Measurements from ENCODE around the gene PTPRS. TPM values are rescaled to one million over a fixed set of nuclear protein-coding genes. Genes with fewer than 3 reads are reported as not detected.
A peak's percentile ranks its signal among the peaks of the same experiment; 100 is the strongest.

PTPRS gene
- polyA plus RNA-seq, 3 donors, result 0.03 TPM; not detected in 2

- Histone ChIP-seq H3K9ac (ENCODE audit: insufficient read depth, low read length, poor library complexity, severe bottlenecking) (no peak overlapping the region), H3K4me1 (ENCODE audit: control insufficient read depth in 1 of 2, insufficient read depth in 2 of 2, low read length in 2 of 2) (no peaks in the 10 kb centered on the region), H4K20me1 (ENCODE audit: insufficient read depth, low read length) (no peaks in the 10 kb centered on the region), H3K79me2 (ENCODE audit: insufficient read depth, low read length) (no peaks in the 10 kb centered on the region), H3K27me3 (ENCODE audit: control insufficient read depth in 2 of 2, insufficient read depth in 2 of 2, low read length in 2 of 2) (peaks cover 0 to 19% of the 10 kb centered on the region in 2 donors), H3K9me3 (replicated peaks in 1 of 2; ENCODE audit: control insufficient read depth in 1 of 2, insufficient read depth in 1 of 2, low read length in 2 of 2) (no peaks in the 10 kb centered on the region), H3K36me3 (replicated peaks in 1 of 2; ENCODE audit: control insufficient read depth in 1 of 2, insufficient read depth in 2 of 2, low read length in 2 of 2) (no peaks in the 10 kb centered on the region), H3K4me3 (replicated peaks in 1 of 3; ENCODE audit: low read depth in 2 of 3, low read length in 3 of 3) (no peak overlapping the region), H3K4me2 (replicated peaks; ENCODE audit: extremely low read depth, low read length, poor library complexity, severe bottlenecking) (no peak overlapping the region), H2AFZ (ENCODE audit: insufficient read depth, low read depth, low read length, poor library complexity, severe bottlenecking) (no peak overlapping the region), H3K27ac (ENCODE audit: low read depth in 1 of 2, low read length in 2 of 2) (no peak overlapping the region)
- Mint-ChIP-seq H3K36me3 (no peaks in the 10 kb centered on the region), H3K27ac (no peak overlapping the region), H3K27me3 (ENCODE audit: low read depth in 3 of 3) (peaks cover 15 to 24% (median 24%) of the 10 kb centered on the region in 3 donors), H3K4me1 (no peaks in the 10 kb centered on the region), H3K4me3 (no peak overlapping the region), H3K9me3 (peaks cover 0 to 12% (median 7%) of the 10 kb centered on the region in 7 donors)
- TF ChIP-seq, protein P1, sequence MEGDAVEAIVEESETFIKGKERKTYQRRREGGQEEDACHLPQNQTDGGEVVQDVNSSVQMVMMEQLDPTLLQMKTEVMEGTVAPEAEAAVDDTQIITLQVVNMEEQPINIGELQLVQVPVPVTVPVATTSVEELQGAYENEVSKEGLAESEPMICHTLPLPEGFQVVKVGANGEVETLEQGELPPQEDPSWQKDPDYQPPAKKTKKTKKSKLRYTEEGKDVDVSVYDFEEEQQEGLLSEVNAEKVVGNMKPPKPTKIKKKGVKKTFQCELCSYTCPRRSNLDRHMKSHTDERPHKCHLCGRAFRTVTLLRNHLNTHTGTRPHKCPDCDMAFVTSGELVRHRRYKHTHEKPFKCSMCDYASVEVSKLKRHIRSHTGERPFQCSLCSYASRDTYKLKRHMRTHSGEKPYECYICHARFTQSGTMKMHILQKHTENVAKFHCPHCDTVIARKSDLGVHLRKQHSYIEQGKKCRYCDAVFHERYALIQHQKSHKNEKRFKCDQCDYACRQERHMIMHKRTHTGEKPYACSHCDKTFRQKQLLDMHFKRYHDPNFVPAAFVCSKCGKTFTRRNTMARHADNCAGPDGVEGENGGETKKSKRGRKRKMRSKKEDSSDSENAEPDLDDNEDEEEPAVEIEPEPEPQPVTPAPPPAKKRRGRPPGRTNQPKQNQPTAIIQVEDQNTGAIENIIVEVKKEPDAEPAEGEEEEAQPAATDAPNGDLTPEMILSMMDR (IDR thresholded peaks at IDR 0.05), result no peak
- WGBS (ENCODE audit: insufficient coverage), result 100% methylated on average over 3 of the region's 3 CpGs
- intact Hi-C loops (cut with micrococcal nuclease), result no loop called here
- no peak for DNase-seq
Observed at GRCh38 chr19:5324947-5325346, 15.7 kb downstream of the PTPRS start.

- no peak overlapping the region for H3K4me3 ChIP-seq (replicated peaks in 1 of 3; ENCODE audit: low read depth in 2 of 3, low read length in 3 of 3)
- Mint-ChIP-seq H3K4me3 (peak overlapping the region in 1 of 2 donors; percentile 0), H3K9me3 (peaks cover 0 to 12% (median 7%) of the 10 kb centered on the region in 7 donors), H3K27ac (no peak overlapping the region), H3K27me3 (ENCODE audit: low read depth in 3 of 3) (peaks cover 15 to 24% (median 21%) of the 10 kb centered on the region in 3 donors), H3K4me1 (no peaks in the 10 kb centered on the region), H3K36me3 (no peaks in the 10 kb centered on the region)
- no peaks in the 10 kb centered on the region for H3K36me3 ChIP-seq (replicated peaks in 1 of 2; ENCODE audit: control insufficient read depth in 1 of 2, insufficient read depth in 2 of 2, low read length in 2 of 2)
- no peaks in the 10 kb centered on the region for H3K9me3 ChIP-seq (replicated peaks in 1 of 2; ENCODE audit: control insufficient read depth in 1 of 2, insufficient read depth in 1 of 2, low read length in 2 of 2)
- DNase-seq, result no peak
- no peak overlapping the region for H2AFZ ChIP-seq (ENCODE audit: insufficient read depth, low read depth, low read length, poor library complexity, severe bottlenecking)
- no peak overlapping the region for H3K4me2 ChIP-seq (replicated peaks; ENCODE audit: extremely low read depth, low read length, poor library complexity, severe bottlenecking)
- TF ChIP-seq, protein P1 (IDR thresholded peaks at IDR 0.05), result no peak
- no peaks in the 10 kb centered on the region for H3K4me1 ChIP-seq (ENCODE audit: control insufficient read depth in 1 of 2, insufficient read depth in 2 of 2, low read length in 2 of 2)
- 87% methylated on average over 4 of the region's 7 CpGs for WGBS (ENCODE audit: insufficient coverage)
- intact Hi-C loops (cut with micrococcal nuclease), result no loop called here
- no peak overlapping the region for H3K9ac ChIP-seq (ENCODE audit: insufficient read depth, low read length, poor library complexity, severe bottlenecking)
- H4K20me1 ChIP-seq (ENCODE audit: insufficient read depth, low read length), result no peaks in the 10 kb centered on the region
- peaks cover 0 to 19% of the 10 kb centered on the region in 2 donors for H3K27me3 ChIP-seq (ENCODE audit: control insufficient read depth in 2 of 2, insufficient read depth in 2 of 2, low read length in 2 of 2)
- H3K27ac ChIP-seq (ENCODE audit: low read depth in 1 of 2, low read length in 2 of 2), result no peak overlapping the region
- H3K79me2 ChIP-seq (ENCODE audit: insufficient read depth, low read length), result no peaks in the 10 kb centered on the region
Observed at GRCh38 chr19:5323475-5323811, 17.2 kb downstream of the PTPRS start.
